HG02870 (cell line): Measurements from ENCODE around the gene ACOX2.

Experiments used
- ATAC-seq: cut with Tn5 transposase; IDR thresholded peaks from one replicate; pipeline ENCODE4 v1.9.1; 2021; ENCODE audit warnings: mild to moderate bottlenecking, moderate library complexity; ENCODE audit not compliant: unreplicated experiment

ACOX2 gene

GRCh38 chr3:58474967-58475578 is 61.9 kb downstream of the ACOX2 start:
- ATAC-seq, result no peak

DNA sequence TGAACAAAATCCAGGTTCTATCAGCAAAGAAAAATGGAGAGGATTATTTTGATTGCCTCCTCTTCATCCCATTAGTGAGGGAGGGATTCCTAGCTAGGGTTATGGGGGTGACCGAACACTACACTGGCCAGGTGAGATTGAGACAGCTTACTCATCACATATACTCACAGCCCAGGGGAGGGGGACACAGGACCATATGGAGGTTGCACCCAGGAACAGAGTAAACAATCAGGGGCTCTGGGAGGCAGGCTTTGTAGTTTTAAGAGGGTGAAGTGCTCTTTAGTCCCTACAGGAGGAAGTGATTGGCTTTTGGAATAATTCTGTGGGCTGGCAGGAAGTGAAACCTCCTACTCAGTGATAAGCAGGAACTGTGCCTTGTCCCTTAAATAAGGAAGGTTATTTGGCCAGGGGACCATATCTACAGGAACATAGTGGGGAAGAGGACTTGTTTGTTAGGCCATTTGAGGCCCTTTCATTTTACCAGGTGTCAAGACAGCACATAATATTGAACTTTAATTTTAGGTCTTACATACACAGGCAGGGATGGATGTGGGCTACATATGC is 62.6 kb downstream of the ACOX2 start:
- ATAC-seq, result no peak

- ATAC-seq, result no peak
Observed at GRCh38 chr3:58473275-58473674, 63.7 kb downstream of the ACOX2 start.

DNA sequence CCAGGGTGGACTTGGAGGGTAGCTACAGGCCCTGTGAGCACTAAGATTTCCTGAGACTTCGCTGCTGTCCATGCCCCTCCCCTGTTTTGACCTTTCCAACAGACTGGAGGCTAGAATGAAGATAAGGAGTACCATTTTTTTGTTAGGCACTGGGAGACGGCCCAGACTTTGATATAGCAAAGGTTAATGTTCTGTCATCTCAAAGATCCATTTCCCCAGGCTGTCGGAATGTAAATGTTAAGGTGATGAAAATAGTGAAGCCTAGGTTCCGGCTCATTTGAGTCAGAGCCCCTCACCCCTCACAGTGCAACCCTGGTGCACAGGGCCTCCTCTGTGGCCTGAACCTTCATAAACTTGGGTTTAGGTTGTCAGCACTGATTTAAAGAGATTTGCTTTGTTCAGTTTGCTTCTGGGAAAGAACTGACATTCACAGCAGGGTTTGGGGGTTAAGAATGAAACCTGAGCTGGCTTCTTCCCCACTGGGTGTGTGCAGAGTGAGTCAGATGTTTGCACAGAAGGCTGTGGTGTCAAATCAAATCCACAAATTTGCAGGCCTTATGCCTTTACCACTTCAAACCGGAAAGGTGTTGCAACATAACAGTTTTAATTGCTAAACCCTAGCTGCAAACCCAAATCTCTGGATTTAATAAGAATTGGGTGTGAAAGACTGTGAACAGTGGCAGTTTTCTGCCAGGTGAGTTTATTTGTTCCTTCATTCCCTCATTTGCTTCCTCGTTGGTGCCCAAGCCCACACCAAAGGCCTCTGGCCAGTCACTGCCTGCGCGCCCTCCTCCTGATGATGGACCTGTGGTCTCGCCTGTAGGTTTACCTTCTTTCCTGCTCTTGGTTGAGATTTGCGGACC is 65.7 kb downstream of the ACOX2 start:
- ATAC-seq, result no peak

GRCh38 chr3:58470363-58471024 is 66.5 kb downstream of the ACOX2 start:
- ATAC-seq, result no peak

DNA sequence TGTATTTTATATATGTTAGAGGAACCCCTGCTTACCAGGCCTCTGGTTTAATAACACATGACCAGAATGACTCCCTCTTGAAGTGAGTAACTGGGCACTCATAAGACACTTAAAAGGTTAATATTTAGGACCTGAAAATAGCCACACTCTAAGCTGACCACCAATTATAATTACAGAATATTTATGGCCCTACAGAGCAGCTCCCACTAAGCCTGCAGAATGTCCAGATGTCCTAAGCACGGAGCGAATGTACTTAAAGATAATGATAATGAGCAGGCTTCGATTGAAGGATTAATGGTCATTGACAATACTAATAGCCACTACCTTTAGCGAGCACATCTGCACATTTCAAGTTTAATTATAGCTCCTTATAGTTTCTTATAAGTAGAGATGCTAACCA is 67.9 kb downstream of the ACOX2 start:
- no peak for ATAC-seq

DNA sequence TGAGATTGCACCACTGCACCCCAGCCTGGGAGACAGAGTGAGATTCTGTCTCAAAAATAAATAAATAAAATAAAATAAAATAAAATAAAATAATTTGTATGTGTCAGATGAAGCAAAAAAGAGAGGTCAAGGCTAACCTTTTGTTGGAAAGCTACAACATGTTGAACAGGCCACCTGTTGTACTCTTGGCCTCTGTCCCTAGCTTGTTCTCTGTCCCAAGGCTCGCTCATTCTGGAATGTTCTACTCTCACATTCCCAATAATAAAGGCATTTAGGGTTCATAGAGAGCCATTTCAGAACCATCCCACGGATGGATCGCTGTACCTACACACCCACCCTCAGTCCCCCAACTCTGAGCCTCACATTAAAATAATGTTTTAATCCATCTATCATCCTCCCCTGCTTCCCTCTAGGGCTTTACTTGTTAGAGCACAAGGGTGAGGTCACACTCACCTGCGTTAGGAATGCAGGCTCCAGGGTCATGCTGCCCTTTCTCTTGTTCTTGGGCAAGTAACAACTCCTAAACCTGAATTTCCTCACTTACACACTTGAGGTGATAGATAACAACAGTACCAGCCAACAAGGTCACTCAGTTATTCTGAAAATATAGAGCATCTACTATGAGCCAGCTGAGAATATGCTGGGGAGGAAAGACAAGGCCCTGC is 70.0 kb downstream of the ACOX2 start:
- ATAC-seq, result no peak

DNA sequence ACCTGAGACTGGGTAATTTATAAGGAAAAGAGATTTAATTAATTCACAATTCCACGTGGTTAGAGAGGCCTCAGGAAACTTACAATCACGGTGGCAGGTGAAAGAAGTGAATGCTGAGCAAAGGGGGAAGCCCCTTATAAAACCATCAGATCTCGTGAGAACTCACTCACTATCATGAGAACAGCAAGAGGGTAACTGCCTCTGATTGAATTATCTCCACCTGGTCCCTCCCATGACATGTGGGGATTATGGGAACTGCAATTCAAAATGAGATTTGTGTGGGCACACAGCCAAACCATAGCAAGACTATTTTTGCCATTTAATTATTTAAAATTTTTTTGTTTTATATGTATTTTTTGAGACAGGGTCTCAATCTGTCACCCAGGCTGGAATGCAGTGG is 72.1 kb downstream of the ACOX2 start:
- no peak for ATAC-seq

GRCh38 chr3:58463942-58464271 is 73.1 kb downstream of the ACOX2 start:
- no peak for ATAC-seq

DNA sequence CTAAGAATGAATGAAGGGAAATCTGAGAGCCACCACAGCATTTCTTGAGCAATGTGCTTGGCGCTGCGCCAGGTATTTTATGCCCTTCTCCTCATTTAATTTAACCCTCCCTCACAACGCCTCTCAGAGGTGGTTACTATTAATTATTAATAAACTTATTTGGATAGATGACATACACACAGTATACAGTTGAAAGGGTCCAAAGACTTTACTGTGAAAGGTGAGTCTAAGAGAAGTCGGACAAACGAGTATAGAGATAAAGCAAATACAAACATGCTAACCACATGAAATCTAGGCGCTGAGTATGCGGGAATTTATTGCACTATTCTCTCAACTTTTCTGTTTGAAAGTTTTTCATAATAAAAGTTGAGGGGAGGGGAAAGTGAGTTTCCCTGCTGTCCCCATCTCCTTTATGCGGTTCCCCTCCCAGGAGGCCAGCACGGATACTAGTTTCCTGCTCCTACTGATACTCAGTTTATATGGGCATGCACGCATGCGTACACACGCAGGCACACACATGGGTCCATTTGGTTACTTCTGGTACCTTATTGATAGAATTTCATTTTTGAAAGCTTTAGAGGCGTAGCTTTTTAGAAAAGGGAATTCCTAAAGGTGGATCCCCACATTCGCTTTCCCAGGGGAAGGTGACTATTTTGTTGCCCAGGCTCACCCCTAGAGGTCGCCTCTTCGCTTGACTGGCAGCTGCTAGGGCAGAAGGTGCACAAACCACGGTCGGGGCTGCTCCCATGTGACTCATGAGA is 73.6 kb downstream of the ACOX2 start:
- ATAC-seq, result peak; percentile 68

- no peak for ATAC-seq
Observed at GRCh38 chr3:58462829-58463180, 74.2 kb downstream of the ACOX2 start.

DNA sequence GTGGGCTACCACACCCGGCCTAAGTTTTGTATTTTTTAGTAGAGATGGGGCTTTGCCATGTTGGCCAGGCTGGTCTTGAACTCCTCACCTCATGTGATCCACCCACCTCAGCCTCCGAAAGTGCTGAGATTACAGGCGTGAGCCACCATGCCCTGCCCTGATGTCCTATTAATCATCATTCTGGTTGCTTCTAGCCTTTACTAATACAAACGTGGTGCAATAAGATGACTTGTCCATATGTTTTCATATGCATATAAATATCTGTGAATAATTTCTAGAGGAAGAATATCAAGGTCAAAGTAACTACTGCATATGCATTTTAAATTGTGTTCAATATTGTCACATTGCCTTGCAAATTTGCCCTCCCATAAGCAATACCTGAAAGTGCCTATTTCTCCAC is 77.8 kb downstream of the ACOX2 start:
- no peak for ATAC-seq
